GM12891 (cell line): ENCODE data around the gene OPA3.

Experiments
- PAX5 ChIP-seq: IDR thresholded peaks from 2 replicates; pipeline ENCODE4 v1.6.1; 2011; ENCODE audit warnings: low read length, moderate library complexity, mild to moderate bottlenecking; ENCODE audit not compliant: insufficient read depth, severe bottlenecking
- POLR2A ChIP-seq: IDR thresholded peaks from 2 replicates; pipeline ENCODE4 v1.6.1; 2011; ENCODE audit warnings: low read depth, low read length, control low read depth
- POLR2AphosphoS5 ChIP-seq: IDR thresholded peaks from 2 replicates; pipeline ENCODE4 v1.6.1; 2011; ENCODE audit warnings: low read depth, low read length, control low read depth
- TAF1 ChIP-seq: IDR thresholded peaks from 2 replicates; pipeline ENCODE4 v1.6.1; 2011; ENCODE audit warnings: low read depth, low read length, control low read depth

- TF ChIP-seq TAF1 (no peak), PAX5 (no peak), POLR2A (no peak), POLR2AphosphoS5 (no peak)
Observed at GRCh38 chr19:45575216-45575615, 9.4 kb downstream of the OPA3 start.
